PFSK-1 (cell line): Measurements from ENCODE around the gene MOG.

Experiments
- FOXP2 ChIP-seq: optimal IDR thresholded peaks from 2 replicates; pipeline ENCODE3; 2011; ENCODE audit warnings: borderline replicate concordance, control low read depth, inconsistent platforms; ENCODE audit not compliant: insufficient read depth; ENCODE audit errors: extremely low read length, extremely low read depth
- POLR2AphosphoS5 ChIP-seq: IDR thresholded peaks from 2 replicates; pipeline ENCODE4 v1.6.1; 2012; ENCODE audit warnings: low read depth, mild to moderate bottlenecking, control low read depth, low read length, moderate library complexity
- SIN3A ChIP-seq: IDR thresholded peaks from 2 replicates; pipeline ENCODE4 v1.6.1; 2012; ENCODE audit warnings: mild to moderate bottlenecking, low read length, moderate library complexity, borderline replicate concordance; ENCODE audit not compliant: insufficient read depth
- TAF1 ChIP-seq: IDR thresholded peaks from 2 replicates; pipeline ENCODE4 v1.6.1; 2012; ENCODE audit warnings: low read length, control low read depth, borderline replicate concordance; ENCODE audit not compliant: insufficient read depth
- TF ChIP-seq, protein P1 (sequence below), 2 experiments: IDR thresholded peaks; 2 replicates each; pipeline versions ENCODE4 v1.6.1 to v1.8.0; 2011 to 2012; ENCODE audit warnings: low read depth in 2 of 2, low read length in 2 of 2, control low read depth in 1 of 2, inconsistent platforms in 1 of 2, mild to moderate bottlenecking in 1 of 2, moderate library complexity in 1 of 2; ENCODE audit not compliant: insufficient read depth in 1 of 2

The MOG gene

DNA sequence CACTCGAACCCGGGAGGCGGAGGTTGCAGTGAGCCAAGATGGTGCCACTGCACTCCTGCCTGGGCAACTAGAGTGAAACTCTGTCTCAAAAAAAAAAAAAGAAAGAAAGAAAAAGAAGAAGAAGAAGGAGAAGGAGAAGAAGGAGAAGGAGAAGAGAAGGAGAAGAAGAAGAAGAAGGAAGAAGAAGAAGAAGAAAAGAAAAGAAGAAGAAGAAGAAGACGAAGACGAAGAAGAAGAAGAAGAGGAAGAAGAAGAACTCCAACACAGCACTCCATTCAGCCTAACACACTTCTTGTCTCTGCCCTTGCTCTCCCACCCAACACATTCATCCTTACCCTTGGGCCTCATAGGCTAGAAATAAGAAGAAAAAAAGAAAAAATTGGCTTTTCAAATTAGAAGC lies 17.1 kb downstream of the MOG start:
- TF ChIP-seq SIN3A (no peak), POLR2AphosphoS5 (no peak), TAF1 (no peak), FOXP2 (no peak)
- TF ChIP-seq, protein P1, sequence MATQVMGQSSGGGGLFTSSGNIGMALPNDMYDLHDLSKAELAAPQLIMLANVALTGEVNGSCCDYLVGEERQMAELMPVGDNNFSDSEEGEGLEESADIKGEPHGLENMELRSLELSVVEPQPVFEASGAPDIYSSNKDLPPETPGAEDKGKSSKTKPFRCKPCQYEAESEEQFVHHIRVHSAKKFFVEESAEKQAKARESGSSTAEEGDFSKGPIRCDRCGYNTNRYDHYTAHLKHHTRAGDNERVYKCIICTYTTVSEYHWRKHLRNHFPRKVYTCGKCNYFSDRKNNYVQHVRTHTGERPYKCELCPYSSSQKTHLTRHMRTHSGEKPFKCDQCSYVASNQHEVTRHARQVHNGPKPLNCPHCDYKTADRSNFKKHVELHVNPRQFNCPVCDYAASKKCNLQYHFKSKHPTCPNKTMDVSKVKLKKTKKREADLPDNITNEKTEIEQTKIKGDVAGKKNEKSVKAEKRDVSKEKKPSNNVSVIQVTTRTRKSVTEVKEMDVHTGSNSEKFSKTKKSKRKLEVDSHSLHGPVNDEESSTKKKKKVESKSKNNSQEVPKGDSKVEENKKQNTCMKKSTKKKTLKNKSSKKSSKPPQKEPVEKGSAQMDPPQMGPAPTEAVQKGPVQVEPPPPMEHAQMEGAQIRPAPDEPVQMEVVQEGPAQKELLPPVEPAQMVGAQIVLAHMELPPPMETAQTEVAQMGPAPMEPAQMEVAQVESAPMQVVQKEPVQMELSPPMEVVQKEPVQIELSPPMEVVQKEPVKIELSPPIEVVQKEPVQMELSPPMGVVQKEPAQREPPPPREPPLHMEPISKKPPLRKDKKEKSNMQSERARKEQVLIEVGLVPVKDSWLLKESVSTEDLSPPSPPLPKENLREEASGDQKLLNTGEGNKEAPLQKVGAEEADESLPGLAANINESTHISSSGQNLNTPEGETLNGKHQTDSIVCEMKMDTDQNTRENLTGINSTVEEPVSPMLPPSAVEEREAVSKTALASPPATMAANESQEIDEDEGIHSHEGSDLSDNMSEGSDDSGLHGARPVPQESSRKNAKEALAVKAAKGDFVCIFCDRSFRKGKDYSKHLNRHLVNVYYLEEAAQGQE (IDR thresholded peaks at IDR 0.05; ENCODE audit: insufficient read depth in 1 of 2, low read depth in 2 of 2, low read length in 2 of 2), result no peak

DNA sequence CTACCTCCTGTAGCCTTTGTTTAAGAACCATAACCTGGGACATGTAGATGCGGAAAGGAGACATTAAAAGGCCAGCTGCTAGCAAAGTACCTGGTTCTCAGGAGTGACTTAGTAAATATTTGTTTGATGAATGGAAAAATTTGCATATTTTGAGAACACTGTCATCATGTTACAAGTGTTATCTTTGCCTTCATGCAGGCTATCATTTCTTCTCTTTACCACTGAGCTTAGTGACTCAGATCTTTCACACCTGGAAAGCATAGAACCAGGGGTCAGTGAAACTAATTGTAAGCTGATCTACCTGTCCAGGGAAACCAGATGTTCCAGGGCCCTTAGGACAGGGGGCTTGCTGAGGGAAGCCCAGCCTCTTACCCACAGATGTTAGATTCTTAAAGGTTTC lies 18.7 kb downstream of the MOG start:
- TF ChIP-seq FOXP2 (no peak), TAF1 (no peak), POLR2AphosphoS5 (no peak)
- TF ChIP-seq, protein P1 (IDR thresholded peaks at IDR 0.05; ENCODE audit: insufficient read depth in 1 of 2, low read depth in 2 of 2, low read length in 2 of 2), result no peak

DNA sequence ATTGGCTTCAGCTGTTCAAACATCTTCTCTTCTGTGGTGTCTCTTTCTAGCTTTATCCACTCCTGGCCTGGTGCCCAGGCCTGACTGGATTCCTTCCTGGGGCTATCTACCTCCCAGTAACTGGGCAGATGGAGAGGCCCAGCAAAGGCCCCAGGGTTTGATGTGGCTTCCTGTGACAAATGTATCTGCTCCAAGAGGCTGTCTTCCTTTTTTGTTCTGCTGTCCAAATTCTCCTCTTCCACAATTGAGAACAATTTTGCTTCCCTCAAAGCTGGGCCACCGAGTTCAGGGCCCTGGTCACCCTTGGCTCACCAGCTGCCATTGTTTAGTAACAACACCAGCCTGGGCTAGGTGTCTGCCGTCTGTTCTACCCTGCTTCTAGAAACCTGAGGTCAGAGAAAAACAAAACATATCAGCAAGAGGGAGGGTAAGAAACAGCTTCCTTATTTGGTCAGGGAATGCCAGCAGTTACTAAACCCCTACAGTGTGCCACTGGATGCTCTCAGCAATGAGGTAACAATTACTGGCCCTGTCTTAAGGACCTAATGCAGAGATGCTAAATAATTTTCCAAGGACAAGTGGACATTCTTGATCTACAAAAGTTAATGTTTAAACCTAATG lies 20.2 kb downstream of the MOG start:
- TF ChIP-seq POLR2AphosphoS5 (no peak), FOXP2 (no peak), SIN3A (peak; percentile 53; the same call in 1 of the 2 replicates), TAF1 (no peak)
- TF ChIP-seq, protein P1 (IDR thresholded peaks at IDR 0.05; ENCODE audit: insufficient read depth in 1 of 2, low read depth in 2 of 2, low read length in 2 of 2), result peak in 1 of 2 experiments; percentile 42; a peak in 1 of 4 replicates

DNA sequence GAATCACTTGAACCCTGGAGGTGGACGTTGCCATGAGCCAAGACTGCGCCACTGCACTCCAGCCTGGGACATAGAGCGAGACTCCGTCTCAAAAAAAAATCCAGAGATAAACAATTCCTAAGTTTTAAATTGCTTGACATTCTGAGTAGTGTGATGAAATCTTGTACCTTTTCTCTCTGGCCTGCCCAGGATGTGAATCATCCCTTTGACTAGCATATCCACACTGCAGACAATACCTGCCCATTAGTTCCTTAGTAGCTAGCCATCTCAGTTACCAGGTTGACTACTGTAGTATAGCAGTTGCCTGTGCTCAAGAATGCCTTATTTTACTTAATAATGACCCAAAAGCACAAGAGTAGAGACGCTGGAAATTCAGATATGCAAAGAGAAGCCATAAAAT lies 21.2 kb downstream of the MOG start:
- TF ChIP-seq, protein P1 (IDR thresholded peaks at IDR 0.05; ENCODE audit: insufficient read depth in 1 of 2, low read depth in 2 of 2, low read length in 2 of 2), result no peak
- TF ChIP-seq SIN3A (no peak), FOXP2 (no peak), TAF1 (no peak), POLR2AphosphoS5 (no peak)
